Vagina (tissue), 2 donors: ENCODE measurements around the gene AMT.

Source experiments
- CTCF ChIP-seq, 3 experiments: fragments of 450-650 bp in 2 of 3; fragments of 200-600 bp in 1 of 3; sonication (generic) in 1 of 3; IDR thresholded peaks; one replicate each; pipeline ENCODE4 v1.5.1; 2017 to 2019; ENCODE audit warnings: antibody characterized with exemption in 3 of 3, mild to moderate bottlenecking in 2 of 3, moderate library complexity in 2 of 3
- POLR2A ChIP-seq, 2 donors: fragments of 450-650 bp; IDR thresholded peaks; one replicate each; pipeline ENCODE4 v1.6.1; 2017; ENCODE audit warnings: antibody characterized with exemption in 2 of 2, mild to moderate bottlenecking in 2 of 2, moderate library complexity in 2 of 2
- POLR2AphosphoS5 ChIP-seq, 2 donors: sonication (generic); formaldehyde crosslinking; IDR thresholded peaks; one replicate each; pipeline ENCODE4 v1.9.0; 2017; ENCODE audit warnings: antibody characterized with exemption in 2 of 2, mild to moderate bottlenecking in 2 of 2, low read depth in 1 of 2; ENCODE audit not compliant: insufficient read depth in 1 of 2

DNA sequence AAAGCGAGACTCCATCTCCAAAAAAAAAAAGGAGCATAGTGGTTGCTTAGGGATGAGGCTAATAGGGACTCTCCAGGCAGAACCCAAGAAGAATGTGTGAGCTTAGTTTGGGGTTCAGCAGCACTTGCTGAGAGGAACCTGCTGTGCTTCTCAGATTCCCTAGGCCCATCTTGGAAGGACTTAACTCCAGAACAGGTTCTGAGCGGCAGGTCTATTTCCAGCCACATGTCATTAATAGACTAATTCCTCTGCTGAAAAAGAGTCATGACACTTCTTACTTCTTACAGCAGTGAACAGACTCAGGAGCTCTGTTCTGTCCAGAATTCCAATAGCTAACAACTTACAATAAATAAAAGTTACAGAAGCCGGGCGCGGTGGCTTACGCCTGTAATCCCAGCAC is 33.0 kb downstream of the AMT start:
- TF ChIP-seq CTCF (IDR thresholded peaks at IDR 0.05) (no peak), POLR2AphosphoS5 (IDR thresholded peaks at IDR 0.05; ENCODE audit: insufficient read depth in 1 of 2, low read depth in 1 of 2) (no peak), POLR2A (IDR thresholded peaks at IDR 0.05) (no peak)
